ENCODE measurements around the gene PPAT.

DNA sequence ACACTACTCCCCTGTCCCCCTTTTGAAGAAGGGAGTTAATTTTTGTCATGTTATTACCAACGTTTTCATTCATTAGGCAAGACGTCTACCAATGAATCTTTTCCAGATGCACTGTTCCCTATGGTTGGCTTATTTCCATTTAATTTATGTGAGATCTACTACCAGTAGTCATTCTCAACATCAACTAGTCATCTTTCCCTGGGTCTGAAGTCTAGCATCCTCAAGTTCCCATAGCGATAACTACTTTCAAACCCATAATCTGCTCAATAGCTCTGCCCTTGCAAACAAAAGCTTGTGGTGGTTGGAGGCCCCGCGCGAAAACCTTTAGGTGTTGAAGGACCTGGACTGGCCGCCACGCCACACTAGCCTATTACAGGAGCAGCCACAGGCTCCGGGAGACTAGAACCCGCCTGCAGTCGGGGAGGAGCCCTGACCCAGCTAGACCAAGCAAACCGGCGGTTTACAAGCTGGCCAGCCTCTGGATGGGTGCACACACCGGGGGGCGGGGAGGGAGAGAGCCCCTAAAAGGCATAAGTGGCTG lies 746 bp downstream of the PPAT start:
- TF ChIP-seq REST (IDR thresholded peaks at IDR 0.05; ENCODE audit: low read depth) (no peak), NFIC (IDR thresholded peaks at IDR 0.05) (no peak), RAD21 (IDR thresholded peaks at IDR 0.05; ENCODE audit: low read depth) (no peak), MAX (IDR thresholded peaks at IDR 0.05) (no peak), EGR1 (IDR thresholded peaks at IDR 0.05) (no peak), EP300 (IDR thresholded peaks at IDR 0.05; ENCODE audit: borderline replicate concordance) (no peak), ZBTB7A (IDR thresholded peaks at IDR 0.05; ENCODE audit: low read depth) (no peak), YY1 (IDR thresholded peaks at IDR 0.05; ENCODE audit: low read depth) (no peak), CREB1 (IDR thresholded peaks at IDR 0.05; ENCODE audit: low read depth) (no peak)
